Gastrocnemius medialis (tissue), 4 donors: ENCODE results near the gene ZMYND8. TPM values are rescaled to one million over a fixed set of nuclear protein-coding genes. Genes with fewer than 3 reads are reported as not detected.
A peak's percentile ranks its signal among the peaks of the same experiment; 100 is the strongest.

Source experiments
- ATAC-seq, 2 donors: fragments of 150-250 bp; one replicate each; pipeline ENCODE4 v1.9.1; 2016
- DNase-seq, 2 donors: peaks; one replicate each; pipeline ENCODE4 v3.0.0-alpha.2; 2019
- H3K27ac ChIP-seq, 4 donors: fragments of 200-600 bp; sonication (generic); 1 replicate in 1 of 4; 2 replicates in 3 of 4; pipeline ENCODE4 v1.5.1; 2016 to 2018; ENCODE audit warnings: mild to moderate bottlenecking in 2 of 4, moderate library complexity in 1 of 4
- H3K27me3 ChIP-seq, 3 donors: fragments of 200-600 bp; sonication (generic) in 2 of 3; 1 replicate in 1 of 3; 2 replicates in 2 of 3; pipeline versions ENCODE4 v1.5.1 to v1.6.0; 2016 to 2019; ENCODE audit warnings: mild to moderate bottlenecking in 1 of 3, moderate library complexity in 1 of 3
- H3K36me3 ChIP-seq, 2 donors: fragments of 200-600 bp; sonication (generic) in 1 of 2; one replicate each; pipeline ENCODE4 v1.5.1; 2017 to 2018
- H3K4me1 ChIP-seq, 2 donors: fragments of 200-600 bp; sonication (generic) in 1 of 2; one replicate each; pipeline ENCODE4 v1.5.1; 2016 to 2017; ENCODE audit warnings: mild to moderate bottlenecking in 2 of 2
- H3K4me3 ChIP-seq, 4 donors: fragments of 200-600 bp; sonication (generic) in 3 of 4; 1 replicate in 1 of 4; 2 replicates in 3 of 4; pipeline ENCODE4 v1.5.1; 2016 to 2019; ENCODE audit warnings: mild to moderate bottlenecking in 2 of 4
- H3K9me3 ChIP-seq, 3 donors: fragments of 200-600 bp; sonication (generic) in 2 of 3; 1 replicate in 1 of 3; 2 replicates in 2 of 3; pipeline ENCODE4 v1.5.1; 2016 to 2019
- CTCF ChIP-seq, 5 experiments: fragments of 450-650 bp in 3 of 5; fragments of 200-600 bp in 2 of 5; sonication (generic) in 2 of 5; IDR thresholded peaks in 4 of 5; conservative IDR thresholded peaks in 1 of 5; 1 replicate in 4 of 5; 2 replicates in 1 of 5; pipeline ENCODE4 v1.5.1; 2016 to 2019; ENCODE audit warnings: antibody characterized with exemption in 5 of 5, mild to moderate bottlenecking in 3 of 5, moderate library complexity in 3 of 5
- POLR2A ChIP-seq, 2 donors: fragments of 450-650 bp; IDR thresholded peaks; one replicate each; pipeline ENCODE4 v1.6.1; 2017; ENCODE audit warnings: antibody characterized with exemption in 2 of 2, mild to moderate bottlenecking in 2 of 2, moderate library complexity in 2 of 2
- in situ Hi-C, 4 donors: fragments of 200-750 bp; cut with MboI; loops; one replicate each; pipeline versions ENCODE4 v1.15.0 to v1.8.0; 2017; ENCODE audit warnings: low sequenced_read_pairs in 4 of 4
- intact Hi-C: fragments of 100-400 bp; cut with DNase I; formaldehyde crosslinking; loops from one replicate; pipeline ENCODE4 v1.15.1; 2023; ENCODE audit warnings: low total_unique reads
- total RNA-seq, 4 donors: library from RNA; depleted of rRNA; stranded (reverse); fragments of >200 nt; gene quantifications; one replicate each; pipeline versions ENCODE4 v1.1.0 to v1.2.3, GENCODE V29; 2016

The ZMYND8 gene
- total RNA-seq, 4 donors from 2014 or later, result 15.1 to 32.2 (median 19.7) TPM

GRCh38 chr20:47334022-47334551 lies 22.4 kb downstream of the ZMYND8 start:
- Histone ChIP-seq H3K27ac (peak overlapping the region; percentile 78 to 91 (median 83)), H3K4me1 (peaks cover 68 to 88% of the 10 kb centered on the region in 2 donors), H3K27me3 (no peaks in the 10 kb centered on the region), H3K4me3 (peak overlapping the region; percentile 27 to 39 (median 35)), H3K36me3 (no peaks in the 10 kb centered on the region), H3K9me3 (no peaks in the 10 kb centered on the region)
- intact Hi-C loops (loop anchor here (2.0 kb wide), 1 partner anchor 15 kb away; no protein-coding TSS in a partner anchor), in situ Hi-C loops (no loop called here)
- ATAC-seq, result peak; percentile 74 to 87
- TF ChIP-seq CTCF (IDR thresholded peaks at IDR 0.05 in 4 of 5, conservative IDR thresholded peaks at IDR 0.05 in 1 of 5) (no peak), POLR2A (IDR thresholded peaks at IDR 0.05) (peak in 1 of 2 donors; percentile 31)
- DNase-seq, result peak; percentile 56 to 66

GRCh38 chr20:47332381-47333206 lies 23.9 kb downstream of the ZMYND8 start:
- in situ Hi-C loops (no loop called here), intact Hi-C loops (no loop called here)
- no peak for DNase-seq
- H3K9me3 ChIP-seq, result no peaks in the 10 kb centered on the region
- no peak overlapping the region for H3K4me3 ChIP-seq
- peaks cover 76 to 93% of the 10 kb centered on the region in 2 donors for H3K4me1 ChIP-seq
- peak overlapping the region; percentile 78 to 91 (median 83) for H3K27ac ChIP-seq
- H3K27me3 ChIP-seq, result no peaks in the 10 kb centered on the region
- no peaks in the 10 kb centered on the region for H3K36me3 ChIP-seq
- no peak for ATAC-seq
- TF ChIP-seq POLR2A (IDR thresholded peaks at IDR 0.05) (no peak), CTCF (IDR thresholded peaks at IDR 0.05 in 4 of 5, conservative IDR thresholded peaks at IDR 0.05 in 1 of 5) (no peak)

- no peak overlapping the region for H3K4me3 ChIP-seq
- ATAC-seq (peak; percentile 24 to 64), DNase-seq (peak in 1 of 2 donors; percentile 52)
- no peaks in the 10 kb centered on the region for H3K27me3 ChIP-seq
- no peaks in the 10 kb centered on the region for H3K36me3 ChIP-seq
- H3K9me3 ChIP-seq, result no peaks in the 10 kb centered on the region
- H3K4me1 ChIP-seq, result peaks cover 69 to 83% of the 10 kb centered on the region in 2 donors
- intact Hi-C loops, result no loop called here
- TF ChIP-seq POLR2A (IDR thresholded peaks at IDR 0.05) (peak in 1 of 2 donors; percentile 12), CTCF (IDR thresholded peaks at IDR 0.05 in 4 of 5, conservative IDR thresholded peaks at IDR 0.05 in 1 of 5) (no peak)
- in situ Hi-C loops, result no loop called here
- peak overlapping the region; percentile 14 to 91 (median 83) for H3K27ac ChIP-seq
Observed at GRCh38 chr20:47330933-47331708, 25.4 kb downstream of the ZMYND8 start.

- no peak for ATAC-seq
- no peak overlapping the region for H3K4me3 ChIP-seq
- H3K27me3 ChIP-seq, result no peaks in the 10 kb centered on the region
- H3K4me1 ChIP-seq, result peaks cover 60 to 72% of the 10 kb centered on the region in 2 donors
- no peak for DNase-seq
- H3K36me3 ChIP-seq, result no peaks in the 10 kb centered on the region
- no peaks in the 10 kb centered on the region for H3K9me3 ChIP-seq
- in situ Hi-C loops (no loop called here), intact Hi-C loops (no loop called here)
- H3K27ac ChIP-seq, result peak overlapping the region; percentile 69 to 91 (median 83)
- TF ChIP-seq CTCF (IDR thresholded peaks at IDR 0.05 in 4 of 5, conservative IDR thresholded peaks at IDR 0.05 in 1 of 5) (no peak), POLR2A (IDR thresholded peaks at IDR 0.05) (no peak)
Observed at GRCh38 chr20:47330071-47330470, 26.4 kb downstream of the ZMYND8 start.
